T-cell (primary cell): ENCODE data around the gene PELI2. TPM values are rescaled to one million over a fixed set of nuclear protein-coding genes. Genes with fewer than 3 reads are reported as not detected.
A peak's percentile ranks its signal among the peaks of the same experiment; 100 is the strongest.

Source experiments
- ATAC-seq, 4 experiments: fragments of 200-7000 bp in 3 of 4; fragments of 150-1000 bp in 1 of 4; cut with Tn5 transposase; replicated peaks in 1 of 4; 1 replicate in 3 of 4; 2 replicates in 1 of 4; pipeline ENCODE4 v1.10.0; 2021; ENCODE audit warnings: moderate library complexity in 3 of 4, mild to moderate bottlenecking in 2 of 4, moderate number of reproducible peaks in 1 of 4
- CTCF ChIA-PET, 2 donors: fragments of 300-600 bp; sonication (Branson Sonifier 250); formaldehyde crosslinking; loops; one replicate each; lab custom pipeline; 2022; ENCODE audit warnings: antibody characterized with exemption in 2 of 2; lab: Charles Lee
- POLR2A ChIA-PET, 2 donors: fragments of 300-600 bp; sonication (Branson Sonifier 250); formaldehyde crosslinking; loops; one replicate each; lab custom pipeline; 2022; ENCODE audit warnings: antibody characterized with exemption in 2 of 2; lab: Charles Lee
- DNase-seq, 35 experiments: peaks; one replicate each; pipeline versions ENCODE4 v3.0.0 to v3.0.0-alpha.2; 2013 to 2023
- H3K27ac ChIP-seq: one replicate; pipeline ENCODE4 v1.5.1; 2013; ENCODE audit warnings: low read length
- H3K27me3 ChIP-seq, 2 experiments: replicated peaks in 1 of 2; 1 replicate in 1 of 2; 2 replicates in 1 of 2; pipeline versions ENCODE4 v1.6.1 to v1.7.0; 2013; ENCODE audit warnings: low read length in 1 of 2, mixed read lengths in 1 of 2; ENCODE audit not compliant: control insufficient read depth in 2 of 2, insufficient read depth in 2 of 2; ENCODE audit errors: extremely low read depth in 1 of 2
- H3K36me3 ChIP-seq, 2 donors: 1 replicate in 1 of 2; 2 replicates in 1 of 2; pipeline versions ENCODE4 v1.6.1 to v1.7.0; 2013; ENCODE audit warnings: low read length in 1 of 2; ENCODE audit not compliant: control insufficient read depth in 2 of 2, insufficient read depth in 1 of 2; ENCODE audit errors: extremely low read depth in 1 of 2
- H3K4me1 ChIP-seq, 2 experiments: 1 replicate in 1 of 2; 2 replicates in 1 of 2; pipeline versions ENCODE4 v1.6.1 to v1.7.0; 2013; ENCODE audit warnings: low read length in 2 of 2, mixed read lengths in 1 of 2; ENCODE audit not compliant: insufficient read depth in 2 of 2, control insufficient read depth in 1 of 2; ENCODE audit errors: extremely low read depth in 1 of 2
- H3K4me3 ChIP-seq, 2 donors: 1 replicate in 1 of 2; 2 replicates in 1 of 2; pipeline versions ENCODE4 v1.5.1 to v1.7.0; 2013; ENCODE audit warnings: mild to moderate bottlenecking in 2 of 2, low read length in 1 of 2, moderate library complexity in 1 of 2; ENCODE audit not compliant: control insufficient read depth in 1 of 2; ENCODE audit errors: extremely low read depth in 1 of 2
- H3K9me3 ChIP-seq: 2 replicates; pipeline ENCODE4 v1.7.0; 2013
- H3K27ac Mint-ChIP-seq, 2 donors: one replicate each; pipeline ENCODE4 v1.8.0; 2020 to 2021; ENCODE audit warnings: mild to moderate bottlenecking in 2 of 2, mixed read lengths in 2 of 2
- H3K27me3 Mint-ChIP-seq, 2 donors: one replicate each; pipeline ENCODE4 v1.8.0; 2021 to 2022; ENCODE audit warnings: mixed read lengths in 2 of 2
- H3K36me3 Mint-ChIP-seq: one replicate; pipeline ENCODE4 v1.8.0; 2021; ENCODE audit warnings: mixed read lengths
- H3K4me1 Mint-ChIP-seq, 3 donors: one replicate each; pipeline ENCODE4 v1.8.0; 2020 to 2022; ENCODE audit warnings: mixed read lengths in 3 of 3, mild to moderate bottlenecking in 1 of 3
- H3K4me3 Mint-ChIP-seq, 3 donors: one replicate each; pipeline ENCODE4 v1.8.0; 2020 to 2022; ENCODE audit warnings: mild to moderate bottlenecking in 3 of 3, mixed read lengths in 3 of 3, moderate library complexity in 3 of 3
- H3K9me3 Mint-ChIP-seq, 3 donors: one replicate each; pipeline ENCODE4 v1.8.0; 2020 to 2022; ENCODE audit warnings: mixed read lengths in 3 of 3
- WGBS: methylation state at CpG from one replicate; pipeline ENCODE4 v1.1.5; 2013; ENCODE audit warnings: missing lambda C conversion rate; ENCODE audit not compliant: insufficient coverage; 5-methylcytosine and 5-hydroxymethylcytosine counted together
- total RNA-seq, 35 experiments: library from RNA in 6 of 35; stranded (reverse) in 6 of 35; fragments of 120-200 nt in 1 of 35; gene quantifications; one replicate each; pipeline versions ENCODE4 v1.2.1 to v1.2.4 and lab custom pipeline; 2013 to 2026

PELI2 gene
- total RNA-seq, 5 donors from 2014 or later (not counting 1 experiment from before 2014, with no cell fraction given) = 9.0 to 12.7 (median 10.5) TPM

- peaks cover 15 to 29% of the 10 kb centered on the region in 2 experiments for H3K4me1 ChIP-seq
- H3K27ac ChIP-seq = no peak overlapping the region
- no peaks in the 10 kb centered on the region for H3K9me3 ChIP-seq
- POLR2A ChIA-PET = no interaction called here
- H3K4me1 Mint-ChIP-seq = peaks cover 30 to 32% (median 31%) of the 10 kb centered on the region in 3 donors
- H3K36me3 ChIP-seq = no peaks in the 10 kb centered on the region
- DNase-seq = no peak
- peaks cover 0 to 3% (median 0%) of the 10 kb centered on the region in 3 donors for H3K9me3 Mint-ChIP-seq
- no peaks in the 10 kb centered on the region for H3K27me3 ChIP-seq
- peak overlapping the region in 1 of 2 donors; percentile 82 for H3K27ac Mint-ChIP-seq
- ATAC-seq = peak in 2 of 4 experiments; percentile 25 to 41
- CTCF ChIA-PET = no interaction called here
- H3K36me3 Mint-ChIP-seq = no peaks in the 10 kb centered on the region
- H3K27me3 Mint-ChIP-seq = no peaks in the 10 kb centered on the region
- peak overlapping the region in 1 of 2 donors; percentile 41 for H3K4me3 ChIP-seq
- 37% methylated on average over 2 of the region's 5 CpGs for WGBS
- H3K4me3 Mint-ChIP-seq = peak overlapping the region in 1 of 3 donors; percentile 53
Measured at GRCh38 chr14:56195223-56195622, 77.0 kb downstream of the PELI2 start.

- Histone ChIP-seq H3K4me1 (peaks cover 15 to 29% of the 10 kb centered on the region in 2 experiments), H3K36me3 (no peaks in the 10 kb centered on the region), H3K9me3 (no peaks in the 10 kb centered on the region), H3K27me3 (no peaks in the 10 kb centered on the region), H3K27ac (no peak overlapping the region), H3K4me3 (no peak overlapping the region)
- H3K36me3 Mint-ChIP-seq = no peaks in the 10 kb centered on the region
- POLR2A ChIA-PET = no interaction called here
- H3K4me3 Mint-ChIP-seq = peak overlapping the region in 2 of 3 donors; percentile 39 to 53
- CTCF ChIA-PET = no interaction called here
- no peaks in the 10 kb centered on the region for H3K9me3 Mint-ChIP-seq
- DNase-seq (peak in 3 of 35 experiments; percentile 7 to 24 (median 11)), ATAC-seq (peak; percentile 27 to 68 (median 48))
- peak overlapping the region; percentile 71 to 82 for H3K27ac Mint-ChIP-seq
- 18% methylated on average over 3 of the region's 6 CpGs for WGBS
- H3K4me1 Mint-ChIP-seq = peaks cover 30 to 32% (median 31%) of the 10 kb centered on the region in 3 donors
- H3K27me3 Mint-ChIP-seq = no peaks in the 10 kb centered on the region
Measured at GRCh38 chr14:56195704-56196103, 77.5 kb downstream of the PELI2 start.

GRCh38 chr14:56196274-56196673, 78.1 kb downstream of the PELI2 start:
- Mint-ChIP-seq H3K4me3 (peak overlapping the region in 1 of 3 donors; percentile 53), H3K36me3 (no peaks in the 10 kb centered on the region), H3K9me3 (no peaks in the 10 kb centered on the region), H3K4me1 (peaks cover 26 to 30% (median 29%) of the 10 kb centered on the region in 3 donors), H3K27me3 (no peaks in the 10 kb centered on the region), H3K27ac (peak overlapping the region in 1 of 2 donors; percentile 82)
- Histone ChIP-seq H3K36me3 (no peaks in the 10 kb centered on the region), H3K27me3 (no peaks in the 10 kb centered on the region), H3K4me3 (no peak overlapping the region), H3K4me1 (peaks cover 15 to 29% of the 10 kb centered on the region in 2 experiments), H3K27ac (no peak overlapping the region), H3K9me3 (no peaks in the 10 kb centered on the region)
- ChIA-PET CTCF (no interaction called here), POLR2A (no interaction called here)
- ATAC-seq (no peak), DNase-seq (no peak)
- no CpG with 5 or more reads among the region's 2 CpGs for WGBS

- H3K4me1 Mint-ChIP-seq = peaks cover 25 to 30% (median 29%) of the 10 kb centered on the region in 3 donors
Measured at GRCh38 chr14:56197150-56197549, 78.9 kb downstream of the PELI2 start.

GRCh38 chr14:56198438-56198837, 80.2 kb downstream of the PELI2 start:
- Histone ChIP-seq H3K27me3 (no peaks in the 10 kb centered on the region), H3K36me3 (no peaks in the 10 kb centered on the region), H3K27ac (no peak overlapping the region), H3K4me1 (peaks cover 15 to 29% of the 10 kb centered on the region in 2 experiments), H3K4me3 (no peak overlapping the region), H3K9me3 (no peaks in the 10 kb centered on the region)
- no peak overlapping the region for H3K4me3 Mint-ChIP-seq
- H3K27ac Mint-ChIP-seq = no peak overlapping the region
- peaks cover 25 to 27% (median 27%) of the 10 kb centered on the region in 3 donors for H3K4me1 Mint-ChIP-seq
- H3K36me3 Mint-ChIP-seq = no peaks in the 10 kb centered on the region
- ChIA-PET CTCF (no interaction called here), POLR2A (no interaction called here)
- no peaks in the 10 kb centered on the region for H3K27me3 Mint-ChIP-seq
- no peaks in the 10 kb centered on the region for H3K9me3 Mint-ChIP-seq
- ATAC-seq (no peak), DNase-seq (no peak)
- 96% methylated on average over 2 of the region's 2 CpGs for WGBS

More at GRCh38 chr14:56197150-56197549, 78.9 kb downstream of the PELI2 start:
- H3K36me3 ChIP-seq = no peaks in the 10 kb centered on the region
- Mint-ChIP-seq H3K27me3 (no peaks in the 10 kb centered on the region), H3K9me3 (no peaks in the 10 kb centered on the region), H3K36me3 (no peaks in the 10 kb centered on the region), H3K27ac (no peak overlapping the region), H3K4me3 (no peak overlapping the region)
- no peak for DNase-seq
- H3K27ac ChIP-seq = no peak overlapping the region
- ChIA-PET CTCF (no interaction called here), POLR2A (no interaction called here)
- WGBS = 100% methylated on average over 1 of the region's 1 CpG
- no peak overlapping the region for H3K4me3 ChIP-seq
- H3K9me3 ChIP-seq = no peaks in the 10 kb centered on the region
- no peak for ATAC-seq
- H3K4me1 ChIP-seq = peaks cover 15 to 29% of the 10 kb centered on the region in 2 experiments
- no peaks in the 10 kb centered on the region for H3K27me3 ChIP-seq

- Histone ChIP-seq H3K4me1 (peaks cover 12 to 20% of the 10 kb centered on the region in 2 experiments), H3K27ac (no peak overlapping the region), H3K4me3 (no peak overlapping the region), H3K9me3 (no peaks in the 10 kb centered on the region), H3K36me3 (no peaks in the 10 kb centered on the region), H3K27me3 (no peaks in the 10 kb centered on the region)
- Mint-ChIP-seq H3K27me3 (no peaks in the 10 kb centered on the region), H3K4me3 (no peak overlapping the region), H3K4me1 (peaks cover 18 to 22% (median 20%) of the 10 kb centered on the region in 3 donors), H3K36me3 (no peaks in the 10 kb centered on the region), H3K9me3 (no peaks in the 10 kb centered on the region), H3K27ac (no peak overlapping the region)
- DNase-seq = no peak
- no peak for ATAC-seq
- ChIA-PET CTCF (no interaction called here), POLR2A (no interaction called here)
- 100% methylated on average over 1 of the region's 6 CpGs for WGBS
Measured at GRCh38 chr14:56199095-56199981, 81.1 kb downstream of the PELI2 start.
